Cardiac muscle cell (in vitro differentiated cells and primary cell): ENCODE data around the gene GPNMB. TPM values are rescaled to one million over a fixed set of nuclear protein-coding genes. Genes with fewer than 3 reads are reported as not detected.

Experiments used
- DNase-seq, 2 donors: peaks; one replicate each; pipeline versions ENCODE4 v3.0.0 to v3.0.0-alpha.2; 2010 to 2017; ENCODE audit warnings: low read depth in 1 of 2, low spot score in 1 of 2
- H3K27ac ChIP-seq: fragments of 200-600 bp; sonication (generic); 2 replicates; pipeline ENCODE4 v1.5.1; 2016
- H3K27me3 ChIP-seq: fragments of 200-600 bp; sonication (generic); 2 replicates; pipeline ENCODE4 v1.6.0; 2016; ENCODE audit warnings: control low read depth
- H3K36me3 ChIP-seq: fragments of 200-600 bp; sonication (generic); 2 replicates; pipeline ENCODE4 v1.5.1; 2016; ENCODE audit warnings: control low read depth
- H3K4me1 ChIP-seq: fragments of 200-600 bp; sonication (generic); 2 replicates; pipeline ENCODE4 v1.8.1; 2017; ENCODE audit warnings: low read depth, mild to moderate bottlenecking, mixed run types
- H3K4me3 ChIP-seq: fragments of 200-600 bp; sonication (generic); 2 replicates; pipeline ENCODE4 v1.5.1; 2016; ENCODE audit warnings: mild to moderate bottlenecking
- H3K9me3 ChIP-seq: fragments of 200-600 bp; sonication (generic); 2 replicates; pipeline ENCODE4 v1.5.1; 2017; ENCODE audit warnings: low read depth, mild to moderate bottlenecking, control low read depth
- polyA plus RNA-seq: library from polyadenylated mRNA; unstranded; fragments of >200 nt; fragmentation: Nextera tagmentation; extraction: Ambion mirVana; gene quantifications from 2 replicates; pipeline ENCODE4 v1.2.1, GENCODE V29; 2016
- total RNA-seq: library from RNA; depleted of rRNA; stranded (reverse); fragments of >200 nt; gene quantifications from 2 replicates; pipeline ENCODE4 v1.2.3, GENCODE V29; 2016
- TF ChIP-seq, protein P1 (sequence below): IDR thresholded peaks from 2 replicates; pipeline ENCODE4 v1.5.1; 2012; ENCODE audit warnings: low read depth, mild to moderate bottlenecking, low read length

The GPNMB gene
- total and polyA plus RNA-seq, 2 experiments from 2014 or later = 0.39 to 1.6 TPM

DNA sequence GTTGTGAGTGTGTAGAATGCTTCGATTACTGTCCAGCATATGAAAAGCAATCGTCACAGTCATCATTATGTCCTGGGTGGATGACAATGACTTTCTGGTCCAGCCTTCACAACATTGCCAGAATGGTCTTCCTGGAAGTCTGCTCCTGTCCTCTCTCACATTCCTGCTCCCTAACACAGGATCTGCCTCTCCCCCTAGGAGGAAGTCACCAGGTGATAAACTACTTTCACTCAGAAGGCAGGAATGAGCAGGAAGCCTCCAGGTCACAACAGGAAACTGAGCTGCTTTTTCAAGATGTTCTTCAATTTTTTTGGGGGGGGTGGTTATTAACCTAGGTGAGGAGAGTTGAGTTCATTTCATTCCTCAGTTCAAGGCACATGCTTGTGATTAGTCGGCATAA lies 13.6 kb upstream of the GPNMB start:
- H3K4me3 ChIP-seq = no peak overlapping the region
- no peak for DNase-seq
- no peaks in the 10 kb centered on the region for H3K27me3 ChIP-seq
- H3K9me3 ChIP-seq = no peaks in the 10 kb centered on the region
- no peaks in the 10 kb centered on the region for H3K36me3 ChIP-seq
- no peak overlapping the region for H3K27ac ChIP-seq
- TF ChIP-seq, protein P1, sequence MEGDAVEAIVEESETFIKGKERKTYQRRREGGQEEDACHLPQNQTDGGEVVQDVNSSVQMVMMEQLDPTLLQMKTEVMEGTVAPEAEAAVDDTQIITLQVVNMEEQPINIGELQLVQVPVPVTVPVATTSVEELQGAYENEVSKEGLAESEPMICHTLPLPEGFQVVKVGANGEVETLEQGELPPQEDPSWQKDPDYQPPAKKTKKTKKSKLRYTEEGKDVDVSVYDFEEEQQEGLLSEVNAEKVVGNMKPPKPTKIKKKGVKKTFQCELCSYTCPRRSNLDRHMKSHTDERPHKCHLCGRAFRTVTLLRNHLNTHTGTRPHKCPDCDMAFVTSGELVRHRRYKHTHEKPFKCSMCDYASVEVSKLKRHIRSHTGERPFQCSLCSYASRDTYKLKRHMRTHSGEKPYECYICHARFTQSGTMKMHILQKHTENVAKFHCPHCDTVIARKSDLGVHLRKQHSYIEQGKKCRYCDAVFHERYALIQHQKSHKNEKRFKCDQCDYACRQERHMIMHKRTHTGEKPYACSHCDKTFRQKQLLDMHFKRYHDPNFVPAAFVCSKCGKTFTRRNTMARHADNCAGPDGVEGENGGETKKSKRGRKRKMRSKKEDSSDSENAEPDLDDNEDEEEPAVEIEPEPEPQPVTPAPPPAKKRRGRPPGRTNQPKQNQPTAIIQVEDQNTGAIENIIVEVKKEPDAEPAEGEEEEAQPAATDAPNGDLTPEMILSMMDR = no peak
- H3K4me1 ChIP-seq = no peaks in the 10 kb centered on the region

DNA sequence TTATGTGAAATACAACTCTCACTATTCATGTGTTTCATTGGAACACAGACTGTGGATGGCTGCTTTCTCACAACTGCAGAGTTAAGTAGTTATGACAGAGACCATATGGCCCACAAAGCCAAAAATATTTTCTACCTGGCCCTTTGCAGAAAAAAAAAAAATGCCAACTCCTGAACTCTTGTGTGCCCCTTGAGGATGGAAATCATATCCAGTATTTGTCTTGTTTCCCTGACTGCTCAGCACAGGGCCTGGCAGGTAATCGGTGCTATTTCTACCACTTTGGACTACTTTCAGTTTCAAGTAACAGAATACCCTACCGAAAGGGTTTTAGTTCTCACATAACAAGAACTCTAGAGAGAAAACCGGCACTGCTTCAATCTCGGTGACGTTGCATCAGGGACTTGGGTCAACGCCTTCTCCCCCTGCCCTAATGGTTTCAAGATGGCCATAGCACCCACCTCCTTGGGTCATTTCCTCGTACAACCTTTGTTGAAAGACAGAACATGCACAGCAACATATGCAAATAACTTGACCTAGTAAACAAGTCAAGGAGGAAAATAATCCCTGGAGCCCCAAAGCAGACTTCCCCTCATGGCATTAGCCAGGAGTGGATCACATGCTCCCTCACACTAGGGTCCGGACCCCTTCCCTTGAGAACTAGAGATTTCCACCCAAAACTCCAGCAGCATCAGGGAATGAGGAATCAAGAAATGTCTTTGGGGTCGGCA lies 11.8 kb upstream of the GPNMB start:
- Histone ChIP-seq H3K27ac (no peak overlapping the region), H3K4me1 (no peaks in the 10 kb centered on the region), H3K27me3 (no peaks in the 10 kb centered on the region), H3K36me3 (no peaks in the 10 kb centered on the region), H3K4me3 (no peak overlapping the region), H3K9me3 (no peaks in the 10 kb centered on the region)
- TF ChIP-seq, protein P1 = no peak
- no peak for DNase-seq

DNA sequence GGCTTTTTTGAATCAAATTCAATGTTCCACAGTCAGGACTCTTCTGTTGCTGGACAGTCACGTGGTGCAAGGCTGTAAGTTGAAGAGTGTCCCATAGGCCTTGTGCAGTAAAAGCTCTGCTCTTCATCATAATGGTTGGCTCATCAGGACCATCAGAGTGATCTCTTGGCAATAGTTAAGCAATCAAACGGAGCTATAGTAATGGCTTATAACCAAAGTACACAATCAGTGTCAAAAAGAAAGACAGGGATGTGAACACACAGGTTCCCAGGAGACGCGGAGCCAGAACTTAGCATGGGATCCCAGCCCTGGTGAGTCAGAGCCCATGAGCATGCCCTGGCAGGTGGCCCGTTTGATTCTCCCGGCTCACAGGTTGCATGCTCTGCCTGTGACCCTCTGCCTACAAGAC lies 10.8 kb upstream of the GPNMB start:
- peak in 1 of 2 donors; percentile 11 for DNase-seq
- Histone ChIP-seq H3K9me3 (no peaks in the 10 kb centered on the region), H3K27ac (no peak overlapping the region), H3K4me3 (no peak overlapping the region), H3K36me3 (no peaks in the 10 kb centered on the region), H3K27me3 (no peaks in the 10 kb centered on the region), H3K4me1 (no peaks in the 10 kb centered on the region)
- TF ChIP-seq, protein P1 = no peak

DNA sequence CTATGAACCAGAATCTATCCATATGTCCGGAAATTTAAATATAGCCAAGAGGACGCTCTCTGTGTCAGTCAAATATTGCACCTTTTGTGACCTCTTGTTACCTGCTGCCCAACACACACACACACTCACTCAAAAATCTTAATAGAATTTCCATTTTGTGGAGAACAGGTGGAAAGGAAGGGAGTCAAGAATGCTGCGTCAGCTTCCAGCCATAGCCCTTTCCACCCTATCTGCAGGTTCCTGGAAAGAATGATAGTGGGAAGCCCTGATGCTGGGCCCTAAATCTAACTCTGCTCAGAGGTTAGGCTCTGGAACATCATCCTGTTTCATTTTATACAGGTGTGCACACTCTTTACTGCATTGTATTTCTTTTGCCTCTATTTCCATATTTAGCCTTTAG lies 9.6 kb upstream of the GPNMB start:
- DNase-seq = no peak
- H3K9me3 ChIP-seq = no peaks in the 10 kb centered on the region
- no peaks in the 10 kb centered on the region for H3K36me3 ChIP-seq
- H3K4me3 ChIP-seq = no peak overlapping the region
- no peaks in the 10 kb centered on the region for H3K27me3 ChIP-seq
- TF ChIP-seq, protein P1 = no peak
- no peak overlapping the region for H3K27ac ChIP-seq
- no peaks in the 10 kb centered on the region for H3K4me1 ChIP-seq

DNA sequence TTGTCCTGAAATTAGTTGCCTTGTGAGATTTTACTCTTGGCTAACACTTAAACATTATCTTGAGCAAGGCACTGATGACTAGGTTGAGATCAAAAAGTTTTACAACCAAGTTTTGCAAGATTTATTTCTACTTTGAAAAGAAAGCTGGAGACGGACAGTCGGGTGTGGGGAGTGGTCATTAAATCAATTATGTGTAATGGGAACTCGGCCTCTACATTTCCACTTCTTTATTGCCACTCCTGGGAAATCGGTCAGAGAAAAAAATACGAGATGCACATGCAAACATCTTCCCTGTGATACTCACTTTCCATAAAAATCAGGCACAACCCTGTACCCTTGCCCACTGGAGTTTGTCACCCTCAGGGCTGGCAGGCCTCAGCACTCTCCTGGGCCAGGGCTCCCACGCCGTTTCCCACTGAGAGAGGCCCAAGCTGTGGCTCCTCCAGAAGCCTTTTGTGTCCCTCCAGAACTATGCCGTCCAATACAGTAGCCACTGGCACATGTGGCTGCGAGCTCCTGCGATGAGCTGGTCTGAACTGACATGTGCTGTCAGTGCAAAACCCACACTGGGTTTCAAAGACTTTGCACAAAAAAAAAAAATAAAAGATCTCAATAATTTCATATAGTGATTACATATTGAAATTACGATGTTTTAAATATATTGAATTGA lies 7.5 kb upstream of the GPNMB start:
- TF ChIP-seq, protein P1 = no peak
- H3K27ac ChIP-seq = no peak overlapping the region
- no peaks in the 10 kb centered on the region for H3K4me1 ChIP-seq
- H3K27me3 ChIP-seq = no peaks in the 10 kb centered on the region
- no peaks in the 10 kb centered on the region for H3K9me3 ChIP-seq
- DNase-seq = no peak
- no peaks in the 10 kb centered on the region for H3K36me3 ChIP-seq
- H3K4me3 ChIP-seq = no peak overlapping the region
